ENCODE measurements around the gene RSAD2. TPM values are rescaled to one million over a fixed set of nuclear protein-coding genes. Genes with fewer than 3 reads are reported as not detected.

The RSAD2 gene
- total RNA-seq, 1 experiment from 2014 or later, result not detected

DNA sequence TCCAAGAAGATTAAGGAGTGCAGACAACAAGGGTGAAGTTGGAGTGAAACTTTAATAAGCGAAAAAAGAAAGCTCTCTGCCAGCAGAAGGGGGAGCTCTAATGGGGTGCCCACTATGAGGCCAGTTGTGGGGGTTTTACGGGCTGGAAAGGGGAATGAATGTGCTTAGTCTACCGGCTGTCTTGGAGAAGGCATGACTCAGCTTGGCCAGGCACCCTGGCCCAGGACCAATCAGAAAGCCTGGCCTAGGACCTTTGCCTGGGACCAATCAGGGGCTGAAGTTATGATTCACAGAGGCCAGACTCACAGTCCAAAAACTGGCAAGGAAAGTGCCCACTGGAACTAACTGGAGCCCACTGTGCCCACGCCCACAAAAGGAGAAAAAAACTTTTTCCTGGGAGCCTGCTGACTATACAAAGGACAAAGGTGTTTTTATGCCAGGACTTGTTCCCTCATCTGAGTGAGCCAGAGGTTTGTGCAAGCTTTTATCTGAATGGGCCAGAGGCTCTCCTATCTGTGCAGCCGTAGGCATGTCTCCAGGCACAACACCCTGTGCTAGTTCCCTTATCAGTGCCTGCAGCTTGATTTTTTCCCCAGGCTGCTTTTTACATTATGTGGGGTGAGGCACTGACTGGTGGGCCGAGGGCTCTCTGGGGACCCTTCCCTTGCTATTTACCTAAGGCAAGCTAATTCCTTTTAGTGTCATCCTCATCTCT is 30.5 kb upstream of the RSAD2 start:
- Histone ChIP-seq H3F3A (ENCODE audit: insufficient read depth, low read depth) (no peaks in the 10 kb centered on the region), H3K27me3 (ENCODE audit: insufficient read depth, low read depth) (no peaks in the 10 kb centered on the region), H2AFZ (no peak overlapping the region), H3K4me3 (no peak overlapping the region), H3K9me3 (ENCODE audit: insufficient read depth, low read depth) (peaks cover 28% of the 10 kb centered on the region), H3K9me2 (ENCODE audit: insufficient read depth) (no peaks in the 10 kb centered on the region), H3K27ac (no peak overlapping the region), H3K36me3 (ENCODE audit: low read depth) (no peaks in the 10 kb centered on the region), H4K20me1 (ENCODE audit: insufficient read depth) (no peaks in the 10 kb centered on the region), H3K79me2 (ENCODE audit: low read depth) (no peaks in the 10 kb centered on the region), H3K4me1 (replicated peaks; ENCODE audit: insufficient read depth) (no peaks in the 10 kb centered on the region), H3K4me2 (no peak overlapping the region)
- TF ChIP-seq EZH2 (IDR thresholded peaks at IDR 0.05; ENCODE audit: low read depth), result no peak
- TF ChIP-seq, protein P1, sequence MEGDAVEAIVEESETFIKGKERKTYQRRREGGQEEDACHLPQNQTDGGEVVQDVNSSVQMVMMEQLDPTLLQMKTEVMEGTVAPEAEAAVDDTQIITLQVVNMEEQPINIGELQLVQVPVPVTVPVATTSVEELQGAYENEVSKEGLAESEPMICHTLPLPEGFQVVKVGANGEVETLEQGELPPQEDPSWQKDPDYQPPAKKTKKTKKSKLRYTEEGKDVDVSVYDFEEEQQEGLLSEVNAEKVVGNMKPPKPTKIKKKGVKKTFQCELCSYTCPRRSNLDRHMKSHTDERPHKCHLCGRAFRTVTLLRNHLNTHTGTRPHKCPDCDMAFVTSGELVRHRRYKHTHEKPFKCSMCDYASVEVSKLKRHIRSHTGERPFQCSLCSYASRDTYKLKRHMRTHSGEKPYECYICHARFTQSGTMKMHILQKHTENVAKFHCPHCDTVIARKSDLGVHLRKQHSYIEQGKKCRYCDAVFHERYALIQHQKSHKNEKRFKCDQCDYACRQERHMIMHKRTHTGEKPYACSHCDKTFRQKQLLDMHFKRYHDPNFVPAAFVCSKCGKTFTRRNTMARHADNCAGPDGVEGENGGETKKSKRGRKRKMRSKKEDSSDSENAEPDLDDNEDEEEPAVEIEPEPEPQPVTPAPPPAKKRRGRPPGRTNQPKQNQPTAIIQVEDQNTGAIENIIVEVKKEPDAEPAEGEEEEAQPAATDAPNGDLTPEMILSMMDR (conservative IDR thresholded peaks at IDR 0.05), result no peak
- ChIA-PET CTCF (no interaction called here), POLR2A (ENCODE audit: unreplicated experiment) (no interaction called here)
- intact Hi-C loops (cut with micrococcal nuclease; ENCODE audit: unreplicated experiment), result no loop called here
- BruUV-seq (replicated peaks), result no TSS peak
- DNase-seq, result no peak

DNA sequence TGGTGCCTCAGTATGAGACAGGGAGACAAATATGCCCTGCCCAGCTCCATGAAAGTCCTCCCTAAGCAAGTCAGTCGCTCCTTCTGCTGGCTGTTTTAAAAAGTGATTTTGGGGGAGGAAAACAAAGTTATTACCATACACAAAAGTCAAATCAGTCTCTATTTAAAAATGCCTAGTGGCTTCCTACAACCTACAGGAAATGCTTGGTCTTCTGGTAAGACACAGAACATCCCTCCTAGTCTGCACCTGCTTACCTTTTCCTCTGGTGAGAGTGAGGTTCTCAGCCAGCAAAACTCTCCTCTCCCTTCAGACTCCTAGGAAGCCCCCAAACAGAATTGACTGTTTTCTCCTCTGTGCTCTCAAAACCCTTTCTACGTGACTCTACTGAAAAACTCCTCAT is 25.4 kb upstream of the RSAD2 start:
- no peaks in the 10 kb centered on the region for H3K27me3 ChIP-seq (ENCODE audit: insufficient read depth, low read depth)
- no peak overlapping the region for H3K27ac ChIP-seq
- BruUV-seq (replicated peaks), result no TSS peak
- DNase-seq, result no peak
- H4K20me1 ChIP-seq (ENCODE audit: insufficient read depth), result no peaks in the 10 kb centered on the region
- no peaks in the 10 kb centered on the region for H3K4me1 ChIP-seq (replicated peaks; ENCODE audit: insufficient read depth)
- H3K9me3 ChIP-seq (ENCODE audit: insufficient read depth, low read depth), result no peaks in the 10 kb centered on the region
- H3K9me2 ChIP-seq (ENCODE audit: insufficient read depth), result no peaks in the 10 kb centered on the region
- intact Hi-C loops (cut with micrococcal nuclease; ENCODE audit: unreplicated experiment), result no loop called here
- TF ChIP-seq EZH2 (IDR thresholded peaks at IDR 0.05; ENCODE audit: low read depth), result no peak
- TF ChIP-seq, protein P1 (conservative IDR thresholded peaks at IDR 0.05), result no peak
- H3K4me3 ChIP-seq, result no peak overlapping the region
- H2AFZ ChIP-seq, result no peak overlapping the region
- no peaks in the 10 kb centered on the region for H3K79me2 ChIP-seq (ENCODE audit: low read depth)
- no peaks in the 10 kb centered on the region for H3F3A ChIP-seq (ENCODE audit: insufficient read depth, low read depth)
- ChIA-PET CTCF (no interaction called here), POLR2A (ENCODE audit: unreplicated experiment) (no interaction called here)
- H3K4me2 ChIP-seq, result no peak overlapping the region
- H3K36me3 ChIP-seq (ENCODE audit: low read depth), result no peaks in the 10 kb centered on the region

DNA sequence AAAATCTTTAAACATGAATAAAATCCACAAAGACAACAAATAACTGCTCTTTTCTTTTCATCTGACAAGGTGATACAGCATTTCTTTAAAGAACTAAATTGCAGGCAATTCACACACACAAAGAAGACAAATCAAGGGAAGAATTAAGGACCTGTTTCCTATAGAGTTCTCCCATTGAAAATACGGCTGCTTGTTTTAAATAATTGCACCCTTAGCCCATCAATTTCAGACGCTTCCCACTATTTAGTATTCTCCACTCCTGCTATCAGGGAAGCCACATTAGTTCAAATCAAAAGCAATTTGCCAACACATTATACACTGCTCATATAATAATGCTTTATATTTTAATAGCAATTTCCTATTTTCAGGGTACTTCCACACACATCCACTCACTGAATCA is 23.2 kb upstream of the RSAD2 start:
- Histone ChIP-seq H3K9me2 (ENCODE audit: insufficient read depth) (no peaks in the 10 kb centered on the region), H3K27ac (no peak overlapping the region), H3K4me3 (no peak overlapping the region), H3K4me1 (replicated peaks; ENCODE audit: insufficient read depth) (no peaks in the 10 kb centered on the region), H3F3A (ENCODE audit: insufficient read depth, low read depth) (no peaks in the 10 kb centered on the region), H4K20me1 (ENCODE audit: insufficient read depth) (no peaks in the 10 kb centered on the region), H2AFZ (no peak overlapping the region), H3K27me3 (ENCODE audit: insufficient read depth, low read depth) (no peaks in the 10 kb centered on the region), H3K4me2 (no peak overlapping the region), H3K36me3 (ENCODE audit: low read depth) (no peaks in the 10 kb centered on the region), H3K79me2 (ENCODE audit: low read depth) (no peaks in the 10 kb centered on the region), H3K9me3 (ENCODE audit: insufficient read depth, low read depth) (no peaks in the 10 kb centered on the region)
- ChIA-PET CTCF (no interaction called here), POLR2A (ENCODE audit: unreplicated experiment) (no interaction called here)
- intact Hi-C loops (cut with micrococcal nuclease; ENCODE audit: unreplicated experiment), result no loop called here
- DNase-seq, result no peak
- no TSS peak for BruUV-seq (replicated peaks)
- TF ChIP-seq EZH2 (IDR thresholded peaks at IDR 0.05; ENCODE audit: low read depth), result no peak
- TF ChIP-seq, protein P1 (conservative IDR thresholded peaks at IDR 0.05), result no peak

All from PC-9 (cell line).